ENCODE measurements around the gene CEACAM16. TPM values are rescaled to one million over a fixed set of nuclear protein-coding genes. Genes with fewer than 3 reads are reported as not detected.
A peak's percentile ranks its signal among the peaks of the same experiment; 100 is the strongest.

CEACAM16 gene
- total RNA-seq, 1 experiment from 2014 or later = not detected

- no peaks in the 10 kb centered on the region for H3K27me3 ChIP-seq (ENCODE audit: insufficient read depth, low read length)
- H3K4me1 ChIP-seq (ENCODE audit: control insufficient read depth in 1 of 2, insufficient read depth in 2 of 2, low read length in 2 of 2) = peaks cover 34 to 65% of the 10 kb centered on the region in 2 experiments
- DNase-seq (ENCODE audit: low read depth, low spot score) (no peak), ATAC-seq (peak; percentile 78)
- no peaks in the 10 kb centered on the region for H3K9me2 ChIP-seq (ENCODE audit: insufficient read depth)
- peaks cover 4 to 12% of the 10 kb centered on the region in 2 experiments; a peak in 3 of 4 replicates for H3K36me3 ChIP-seq (ENCODE audit: control insufficient read depth in 1 of 2, insufficient read depth in 2 of 2, low read length in 2 of 2)
- intact Hi-C loops (cut with micrococcal nuclease) = no loop called here
- CTCF ChIA-PET = interaction anchor here (1.3 to 3.2 kb wide), 3 partner anchors 17 to 30 kb away, joined by 4 to 20 read pairs (median 6); no protein-coding TSS in a partner anchor
- peak overlapping the region; percentile 95 for H3K27ac ChIP-seq (ENCODE audit: low read depth, low read length)
- no peak overlapping the region for H2AFZ ChIP-seq (ENCODE audit: low read depth, low read length, poor library complexity, severe bottlenecking)
- TSS peak; percentile 87 for BruUV-seq (replicated peaks)
- TF ChIP-seq EGR1 (IDR thresholded peaks at IDR 0.05; ENCODE audit: low read depth) (no peak; the same call in 1 of the 2 replicates), ZFX (IDR thresholded peaks at IDR 0.05) (peak; percentile 63; the same call in 1 of the 2 replicates), POLR2A (IDR thresholded peaks at IDR 0.05; ENCODE audit: borderline replicate concordance, extremely low read depth, insufficient read depth, insufficient read length) (peak; percentile 40), RAD21 (IDR thresholded peaks at IDR 0.05; ENCODE audit: low read depth) (no peak), SP1 (IDR thresholded peaks at IDR 0.05; ENCODE audit: low read depth) (peak; percentile 62; the same call in 1 of the 2 replicates), TCF7L2 (IDR thresholded peaks at IDR 0.05; ENCODE audit: borderline replicate concordance, extremely low read depth, insufficient read depth, insufficient read length) (peak; percentile 9), POLR2AphosphoS5 (IDR thresholded peaks at IDR 0.05; ENCODE audit: low read depth, low read length) (peak; percentile 71)
- peaks cover 26% of the 10 kb centered on the region for H3K79me2 ChIP-seq (ENCODE audit: insufficient read depth, low read length)
- peak overlapping the region; percentile 50 to 70 for H3K4me3 ChIP-seq (replicated peaks in 1 of 2; ENCODE audit: low read depth in 1 of 2, low read length in 2 of 2)
- no peaks in the 10 kb centered on the region for H4K20me1 ChIP-seq (ENCODE audit: insufficient read depth)
- RAD21 ChIA-PET (ENCODE audit: low non-redundant PET in 1 of 2, low total read pairs in 2 of 2, uncharacterized antibody in 2 of 2, unreplicated experiment in 2 of 2) = interaction anchor here (1.0 to 2.3 kb wide), 3 partner anchors 12 to 30 kb away, joined by 3 to 12 read pairs (median 10); no protein-coding TSS in a partner anchor
- H3K9ac ChIP-seq (ENCODE audit: low read length) = peak overlapping the region; percentile 82
- peak overlapping the region; percentile 98 for H3K4me2 ChIP-seq (ENCODE audit: low read length)
- POLR2A ChIA-PET = interaction anchor here (1.3 to 2.8 kb wide), 4 partner anchors 11 to 30 kb away, joined by 3 to 36 read pairs (median 5); no protein-coding TSS in a partner anchor
- H3K9me3 ChIP-seq (ENCODE audit: control insufficient read depth in 1 of 2, insufficient read depth in 1 of 2, low read depth in 1 of 2, low read length in 2 of 2) = no peaks in the 10 kb centered on the region
These were observed 55.2 kb downstream of the CEACAM16 start for GRCh38 chr19:44753932-44754749.

DNA sequence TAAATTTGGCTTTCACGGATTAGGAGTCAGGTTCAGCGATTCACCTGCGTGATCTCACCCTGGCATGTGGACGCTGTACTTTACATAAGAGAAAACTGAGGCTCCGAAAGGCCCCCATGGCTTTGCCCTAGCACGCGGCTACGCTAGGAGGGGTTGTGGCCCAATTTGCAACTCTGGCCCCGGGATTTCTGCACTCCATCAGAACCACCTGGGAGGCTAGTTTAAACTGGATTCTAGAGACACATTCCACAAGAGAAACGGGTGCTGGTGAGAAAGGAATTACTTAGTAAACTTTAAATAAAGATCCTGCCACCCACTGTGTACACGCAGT, 55.8 kb downstream of the CEACAM16 start:
- intact Hi-C loops (cut with micrococcal nuclease) = no loop called here

More for the DNA sequence above, 55.8 kb downstream of the CEACAM16 start:
- Histone ChIP-seq H3K4me2 (ENCODE audit: low read length) (peak overlapping the region; percentile 98), H3K27me3 (ENCODE audit: insufficient read depth, low read length) (no peaks in the 10 kb centered on the region), H4K20me1 (ENCODE audit: insufficient read depth) (no peaks in the 10 kb centered on the region), H3K9me2 (ENCODE audit: insufficient read depth) (no peaks in the 10 kb centered on the region), H3K9ac (ENCODE audit: low read length) (peak overlapping the region; percentile 82), H3K27ac (ENCODE audit: low read depth, low read length) (peak overlapping the region; percentile 95), H3K36me3 (ENCODE audit: control insufficient read depth in 1 of 2, insufficient read depth in 2 of 2, low read length in 2 of 2) (peaks cover 6 to 12% of the 10 kb centered on the region in 2 experiments; a peak in 3 of 4 replicates), H3K4me3 (replicated peaks in 1 of 2; ENCODE audit: low read depth in 1 of 2, low read length in 2 of 2) (peak overlapping the region; percentile 50 to 70), H3K9me3 (ENCODE audit: control insufficient read depth in 1 of 2, insufficient read depth in 1 of 2, low read depth in 1 of 2, low read length in 2 of 2) (no peaks in the 10 kb centered on the region), H3K4me1 (ENCODE audit: control insufficient read depth in 1 of 2, insufficient read depth in 2 of 2, low read length in 2 of 2) (peaks cover 29 to 59% of the 10 kb centered on the region in 2 experiments), H2AFZ (ENCODE audit: low read depth, low read length, poor library complexity, severe bottlenecking) (no peak overlapping the region), H3K79me2 (ENCODE audit: insufficient read depth, low read length) (peaks cover 20% of the 10 kb centered on the region; the same call in 1 of the 2 replicates)
- TSS peak; percentile 32 for BruUV-seq (replicated peaks)
- CTCF ChIA-PET = interaction anchor here (3.2 kb wide), 1 partner anchor 16 kb away, joined by 20 read pairs; no protein-coding TSS in a partner anchor
- POLR2A ChIA-PET = interaction anchor here (2.8 kb wide), 1 partner anchor 12 kb away, joined by 36 read pairs; no protein-coding TSS in a partner anchor
- RAD21 ChIA-PET (ENCODE audit: low non-redundant PET in 1 of 2, low total read pairs in 2 of 2, uncharacterized antibody in 2 of 2, unreplicated experiment in 2 of 2) = no interaction called here
- DNase-seq (ENCODE audit: low read depth, low spot score) (no peak), ATAC-seq (peak; percentile 3; the same call in 1 of the 2 replicates)
- peak; percentile 21; the same call in 1 of the 2 replicates for TF ChIP-seq ZFX (IDR thresholded peaks at IDR 0.05)
- TF ChIP-seq JUND (IDR thresholded peaks at IDR 0.05) = no peak

All from HCT116 (cell line).